HL-60 (cell line): ENCODE results near the gene ABCF2.

ENCODE experiments used
- CTCF ChIP-seq: IDR thresholded peaks from one replicate; pipeline ENCODE4 v1.5.1; 2011; ENCODE audit warnings: low read length, control low read depth, inconsistent platforms; ENCODE audit not compliant: insufficient read depth
- REST ChIP-seq: IDR thresholded peaks from 2 replicates; pipeline ENCODE4 v1.6.1; 2012; ENCODE audit warnings: low read depth; ENCODE audit not compliant: insufficient replicate concordance

DNA sequence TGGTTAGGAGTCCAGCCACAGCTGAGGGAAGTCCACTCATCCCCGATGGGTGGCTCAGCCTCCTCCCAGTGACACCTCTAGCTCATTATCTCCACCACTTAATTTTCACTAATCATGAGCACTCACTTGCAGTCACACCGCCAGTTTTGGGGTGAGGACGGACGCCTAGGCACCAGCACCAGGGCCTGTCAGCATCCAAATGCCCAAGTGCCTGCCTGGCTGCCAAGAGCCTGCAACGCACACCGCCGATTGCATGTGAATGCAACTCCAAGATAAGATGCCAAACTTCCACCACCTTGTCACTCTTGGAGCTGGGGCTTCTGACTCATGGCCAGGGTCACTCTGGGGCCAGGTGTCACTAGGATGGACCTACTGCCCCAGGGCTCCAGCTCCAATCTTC is 45.9 kb upstream of the ABCF2 start:
- TF ChIP-seq CTCF (no peak), REST (no peak)
